GM19193 (cell line): Measurements from ENCODE around the gene KIF26B.

Experiments used
- POLR2A ChIP-seq: IDR thresholded peaks from 4 replicates; pipeline ENCODE4 v1.6.1; 2011; ENCODE audit not compliant: insufficient read depth, insufficient read length; ENCODE audit errors: extremely low read depth

KIF26B gene

DNA sequence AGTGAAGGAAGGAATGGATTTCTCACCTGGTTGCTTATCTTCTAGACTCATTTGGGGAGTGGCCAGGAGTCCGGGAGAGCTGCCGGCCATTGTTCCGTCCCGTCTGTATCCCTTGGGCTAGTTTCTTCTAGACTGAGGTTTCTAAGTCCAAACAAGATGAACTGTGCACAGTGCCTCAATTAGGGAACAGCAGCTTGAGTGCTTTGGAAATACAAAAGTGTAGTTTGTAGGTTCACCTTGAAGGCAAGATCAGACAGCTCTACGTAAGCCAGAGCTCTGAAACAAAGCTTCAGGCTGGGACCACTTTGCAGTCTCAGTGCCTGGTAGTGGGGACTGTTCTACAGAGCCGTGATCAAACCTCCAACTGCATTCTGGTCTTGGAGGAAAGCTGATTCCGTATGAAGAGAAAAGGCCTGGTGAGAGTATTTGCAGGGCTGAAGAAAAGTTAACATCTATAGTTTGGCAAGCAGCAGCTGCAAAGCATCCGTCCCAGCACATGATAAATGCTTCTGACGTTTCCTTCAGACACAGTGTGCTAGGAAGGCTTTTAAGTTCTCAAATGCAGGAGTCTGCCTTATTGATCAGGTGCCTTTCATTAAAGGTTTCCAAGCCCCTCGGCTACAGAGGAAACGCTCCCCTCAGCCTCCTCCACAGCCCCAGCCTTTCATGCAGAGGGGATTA, 432.8 kb downstream of the KIF26B start:
- TF ChIP-seq POLR2A, result no peak

- TF ChIP-seq POLR2A, result no peak
Measured at GRCh38 chr1:245588116-245588639, 433.4 kb downstream of the KIF26B start.

- TF ChIP-seq POLR2A, result no peak
Measured at GRCh38 chr1:245589316-245589715, 434.5 kb downstream of the KIF26B start.

- no peak for TF ChIP-seq POLR2A
Measured at GRCh38 chr1:245589906-245590305, 435.1 kb downstream of the KIF26B start.

GRCh38 chr1:245590726-245591125, 435.9 kb downstream of the KIF26B start:
- TF ChIP-seq POLR2A, result no peak

DNA sequence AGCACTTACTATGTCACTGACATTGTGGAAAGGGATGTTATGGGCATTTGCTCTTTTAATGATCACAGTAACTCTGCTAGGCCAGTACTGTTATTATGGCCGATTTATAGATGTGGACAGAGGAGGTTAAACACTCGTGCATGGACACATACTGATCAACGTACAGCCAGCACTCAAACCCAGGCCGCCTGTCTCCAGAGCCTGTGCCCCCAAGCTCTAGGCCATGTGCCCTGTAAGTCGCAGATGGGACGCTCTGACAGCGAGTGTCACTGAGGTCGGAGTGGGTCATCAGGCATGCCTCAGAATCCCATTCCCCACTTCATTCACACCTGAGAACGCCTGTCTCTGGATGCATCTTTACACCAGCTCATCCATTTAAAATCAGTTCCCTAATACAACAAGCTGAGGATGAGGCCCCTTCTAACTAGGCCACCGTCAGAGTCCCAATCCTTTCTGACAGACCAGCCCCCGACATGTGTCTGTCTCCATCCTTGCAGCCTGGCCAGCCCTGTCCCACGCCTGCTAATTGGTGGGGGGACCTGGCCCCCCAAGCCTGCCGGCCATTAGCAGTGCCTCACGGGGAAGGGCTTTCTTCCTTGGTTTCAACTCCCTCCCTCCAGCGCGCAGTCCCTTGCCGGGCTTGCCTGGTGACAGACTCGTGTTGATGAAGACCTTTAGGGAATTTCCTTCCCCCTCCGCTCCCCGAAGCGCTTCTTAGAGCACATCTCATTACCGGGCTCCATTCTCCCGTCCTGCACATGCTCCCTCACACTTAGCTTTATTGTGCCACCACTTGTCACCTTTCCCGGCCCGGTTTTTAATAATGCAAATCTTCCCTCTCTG, 436.8 kb downstream of the KIF26B start:
- TF ChIP-seq POLR2A, result no peak

DNA sequence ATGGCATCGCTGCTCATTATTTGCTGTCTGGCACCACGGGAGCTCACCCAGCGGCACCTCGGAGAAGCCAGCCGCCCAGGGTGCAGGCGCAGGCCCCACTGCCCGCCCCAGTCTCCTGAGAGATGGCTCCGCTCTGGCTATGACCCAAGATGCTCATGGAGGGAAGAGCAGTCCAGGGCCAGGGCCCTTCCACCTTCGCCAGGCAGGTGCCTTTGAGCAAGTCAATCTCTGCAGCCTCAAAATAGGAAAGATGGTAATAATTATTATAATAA, 437.3 kb downstream of the KIF26B start:
- TF ChIP-seq POLR2A, result no peak

DNA sequence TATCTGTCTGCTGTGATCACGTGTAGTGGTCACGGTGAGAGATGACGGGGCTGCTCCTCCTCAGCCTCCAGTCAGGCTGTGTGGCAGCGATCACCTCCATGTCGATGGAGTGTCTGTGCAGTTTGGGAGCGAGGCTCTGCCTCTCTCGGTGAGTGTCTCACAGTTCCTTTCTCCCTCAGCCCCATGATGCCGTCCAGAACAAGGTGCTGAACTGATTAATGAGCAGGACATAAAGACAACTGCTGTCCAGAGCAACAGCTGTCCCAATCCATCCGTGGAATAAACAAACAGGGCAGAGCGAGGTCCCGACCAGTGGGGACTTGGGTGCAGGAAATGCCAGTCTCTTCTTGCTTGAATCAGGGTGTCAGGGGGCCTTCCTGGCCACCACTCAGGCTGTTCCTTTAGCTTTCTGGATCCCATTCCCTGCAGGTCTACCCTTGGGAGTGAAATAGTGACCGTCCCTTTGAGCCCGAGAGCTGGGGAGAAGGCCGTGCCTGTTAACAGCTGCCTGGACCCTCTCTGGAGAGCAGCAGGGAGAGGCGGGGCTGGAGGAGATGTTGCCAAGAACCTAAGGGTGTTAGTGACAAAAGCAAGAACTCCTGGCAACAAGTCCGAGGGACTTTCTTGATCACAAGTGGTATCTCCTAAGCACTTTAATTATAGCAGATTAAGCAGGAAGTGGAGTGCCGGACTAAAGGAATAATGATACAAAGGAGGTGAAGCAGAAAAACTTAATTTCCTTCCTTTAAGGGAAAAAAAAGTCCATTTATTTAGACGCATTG, 443.9 kb downstream of the KIF26B start:
- no peak for TF ChIP-seq POLR2A

DNA sequence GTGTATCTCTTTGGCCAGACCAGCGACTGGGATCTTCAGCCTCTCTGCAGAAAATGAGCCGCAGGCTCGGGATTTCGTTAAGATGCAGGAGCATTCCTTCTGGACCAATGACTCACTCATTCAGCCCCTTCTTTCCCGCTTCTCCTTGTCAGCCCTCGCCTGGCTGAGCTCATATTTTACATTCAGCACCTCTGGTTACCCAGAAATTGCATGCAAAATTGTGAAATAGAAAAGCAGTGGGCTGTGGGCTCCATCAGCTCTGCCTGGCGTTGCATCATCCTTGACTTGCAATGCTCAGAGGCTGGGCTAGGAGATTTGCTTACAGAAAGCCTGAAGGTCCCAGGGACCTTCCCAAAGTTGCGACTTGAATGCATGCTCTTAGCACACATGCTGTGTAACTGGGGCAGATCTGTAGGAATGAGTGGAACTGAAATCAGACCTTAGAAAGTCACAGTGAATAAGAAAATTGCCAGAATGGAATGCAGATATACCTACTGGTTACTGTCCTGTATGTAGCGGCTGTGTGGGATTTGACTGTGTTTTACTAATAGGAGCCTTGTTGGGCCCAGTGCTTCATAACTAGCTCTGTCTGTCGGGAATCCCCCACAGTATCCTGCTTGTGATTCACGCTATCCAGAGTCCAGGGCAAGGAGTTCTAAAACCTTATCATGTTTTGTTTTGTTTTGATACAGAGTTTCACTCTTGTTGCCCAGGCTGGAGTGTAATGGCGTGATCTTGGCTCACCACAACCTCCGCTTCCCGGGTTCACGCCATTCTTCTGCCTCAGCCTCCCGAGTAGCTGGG, 444.8 kb downstream of the KIF26B start:
- no peak for TF ChIP-seq POLR2A

- no peak for TF ChIP-seq POLR2A
Measured at GRCh38 chr1:245600658-245601057, 445.9 kb downstream of the KIF26B start.

- no peak for TF ChIP-seq POLR2A
Measured at GRCh38 chr1:245603311-245603865, 448.6 kb downstream of the KIF26B start.

GRCh38 chr1:245604979-245605378, 450.2 kb downstream of the KIF26B start:
- TF ChIP-seq POLR2A, result no peak

- no peak for TF ChIP-seq POLR2A
Measured at GRCh38 chr1:245605480-245606156, 450.8 kb downstream of the KIF26B start.

- TF ChIP-seq POLR2A, result no peak
Measured at GRCh38 chr1:245606157-245606725, 451.5 kb downstream of the KIF26B start.

DNA sequence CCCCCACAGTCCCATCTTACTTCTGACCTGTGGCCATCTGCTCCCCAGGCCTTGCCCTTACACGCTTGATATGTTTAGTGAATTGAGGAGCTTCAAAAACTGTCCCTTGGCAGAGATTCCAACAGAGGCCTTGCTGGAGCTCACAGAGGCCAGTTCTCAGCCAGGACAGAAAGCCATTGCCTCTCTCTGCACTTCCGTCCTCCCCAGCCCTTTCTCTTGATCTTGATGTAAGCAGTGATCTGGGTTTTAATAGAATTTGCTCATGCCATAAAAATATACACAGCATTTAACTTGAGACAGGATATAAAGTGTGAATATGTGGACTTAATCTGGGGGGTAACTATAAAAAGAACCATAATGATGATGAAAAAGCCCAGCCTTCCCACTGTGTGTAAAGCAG, 453.5 kb downstream of the KIF26B start:
- no peak for TF ChIP-seq POLR2A
